Esophagus muscularis mucosa (tissue), 4 donors: ENCODE data around the gene LRFN2. TPM values are rescaled to one million over a fixed set of nuclear protein-coding genes. Genes with fewer than 3 reads are reported as not detected.

Source experiments
- DNase-seq: peaks from one replicate; pipeline ENCODE4 v3.0.0-alpha.2; 2017; ENCODE audit errors: extremely low spot score
- H3K27ac ChIP-seq, 4 donors: fragments of 200-600 bp; sonication (generic); replicated peaks in 1 of 4; 1 replicate in 3 of 4; 2 replicates in 1 of 4; pipeline ENCODE4 v1.5.1; 2016 to 2019; ENCODE audit warnings: mild to moderate bottlenecking in 1 of 4
- H3K27me3 ChIP-seq, 4 donors: fragments of 200-600 bp; sonication (generic); one replicate each; pipeline versions ENCODE4 v1.5.1 to v1.6.0; 2016 to 2019
- H3K36me3 ChIP-seq, 4 donors: fragments of 200-600 bp; sonication (generic); one replicate each; pipeline ENCODE4 v1.5.1; 2016 to 2019
- H3K4me1 ChIP-seq, 4 donors: fragments of 200-600 bp; sonication (generic); one replicate each; pipeline ENCODE4 v1.5.1; 2016 to 2019
- H3K4me3 ChIP-seq, 4 donors: fragments of 200-600 bp; sonication (generic); 1 replicate in 2 of 4; 2 replicates in 2 of 4; pipeline ENCODE4 v1.5.1; 2016 to 2019; ENCODE audit warnings: mild to moderate bottlenecking in 4 of 4, moderate library complexity in 1 of 4
- H3K9me3 ChIP-seq, 4 donors: fragments of 200-600 bp; sonication (generic); 1 replicate in 3 of 4; 2 replicates in 1 of 4; pipeline ENCODE4 v1.5.1; 2016 to 2019
- CTCF ChIP-seq, 3 experiments: fragments of 200-600 bp in 2 of 3; fragments of 450-650 bp in 1 of 3; sonication (generic) in 2 of 3; IDR thresholded peaks; one replicate each; pipeline ENCODE4 v1.5.1; 2017 to 2019; ENCODE audit warnings: antibody characterized with exemption in 3 of 3, mild to moderate bottlenecking in 2 of 3, moderate library complexity in 1 of 3
- EP300 ChIP-seq: sonication (generic); formaldehyde crosslinking; IDR thresholded peaks from one replicate; pipeline ENCODE4 v1.6.1; 2017; ENCODE audit warnings: antibody characterized with exemption
- POLR2A ChIP-seq: fragments of 450-650 bp; IDR thresholded peaks from one replicate; pipeline ENCODE4 v1.6.1; 2017; ENCODE audit warnings: antibody characterized with exemption, moderate library complexity, mild to moderate bottlenecking, low read depth
- POLR2AphosphoS5 ChIP-seq, 2 donors: sonication (generic); formaldehyde crosslinking; IDR thresholded peaks; one replicate each; pipeline ENCODE4 v1.6.1; 2017; ENCODE audit warnings: antibody characterized with exemption in 2 of 2
- WGBS: methylation state at CpG from one replicate; pipeline ENCODE4 v1.1.5; 2018; 5-methylcytosine and 5-hydroxymethylcytosine counted together
- intact Hi-C: fragments of 100-400 bp; cut with DNase I; formaldehyde crosslinking; loops from one replicate; pipeline ENCODE4 v1.15.1; 2023
- total RNA-seq, 4 donors: library from RNA; depleted of rRNA; stranded (reverse); fragments of >200 nt; gene quantifications; one replicate each; pipeline versions ENCODE4 v1.1.0 to v1.2.1, GENCODE V29; 2016

The LRFN2 gene
- total RNA-seq, 4 donors from 2014 or later, result 0.11 TPM; not detected in 3

GRCh38 chr6:40398810-40399477, 188.2 kb downstream of the LRFN2 start:
- Histone ChIP-seq H3K27ac (no peak overlapping the region), H3K27me3 (no peaks in the 10 kb centered on the region), H3K4me1 (peaks cover 0 to 15% (median 8%) of the 10 kb centered on the region in 4 donors), H3K36me3 (no peaks in the 10 kb centered on the region), H3K4me3 (no peak overlapping the region), H3K9me3 (no peaks in the 10 kb centered on the region)
- 87% methylated on average over 6 of the region's 6 CpGs for WGBS
- TF ChIP-seq POLR2AphosphoS5 (IDR thresholded peaks at IDR 0.05) (no peak), EP300 (no peak), CTCF (IDR thresholded peaks at IDR 0.05) (no peak), POLR2A (no peak)
- DNase-seq, result no peak
- intact Hi-C loops, result no loop called here

GRCh38 chr6:40398034-40398691, 189.0 kb downstream of the LRFN2 start:
- Histone ChIP-seq H3K4me3 (no peak overlapping the region), H3K36me3 (no peaks in the 10 kb centered on the region), H3K4me1 (peaks cover 0 to 15% (median 8%) of the 10 kb centered on the region in 4 donors), H3K9me3 (no peaks in the 10 kb centered on the region), H3K27me3 (no peaks in the 10 kb centered on the region), H3K27ac (no peak overlapping the region)
- intact Hi-C loops, result no loop called here
- no peak for TF ChIP-seq POLR2A
- WGBS, result 76% methylated on average over 10 of the region's 11 CpGs
- no peak for DNase-seq

GRCh38 chr6:40397287-40398033, 189.7 kb downstream of the LRFN2 start:
- TF ChIP-seq CTCF (IDR thresholded peaks at IDR 0.05), result no peak
- no peak for TF ChIP-seq EP300
- TF ChIP-seq POLR2A, result no peak
- no peak for TF ChIP-seq POLR2AphosphoS5 (IDR thresholded peaks at IDR 0.05)
- DNase-seq, result no peak
- WGBS, result 94% methylated on average over 6 of the region's 6 CpGs
- no peaks in the 10 kb centered on the region for H3K9me3 ChIP-seq
- peaks cover 0 to 15% (median 8%) of the 10 kb centered on the region in 4 donors for H3K4me1 ChIP-seq
- no peak overlapping the region for H3K27ac ChIP-seq
- no peaks in the 10 kb centered on the region for H3K27me3 ChIP-seq
- H3K36me3 ChIP-seq, result no peaks in the 10 kb centered on the region
- intact Hi-C loops, result no loop called here
- no peak overlapping the region for H3K4me3 ChIP-seq

- no peak for TF ChIP-seq EP300
- TF ChIP-seq POLR2AphosphoS5 (IDR thresholded peaks at IDR 0.05), result no peak
- TF ChIP-seq POLR2A, result no peak
- TF ChIP-seq CTCF (IDR thresholded peaks at IDR 0.05), result no peak
- H3K4me1 ChIP-seq, result peaks cover 0 to 15% (median 8%) of the 10 kb centered on the region in 4 donors
- 63% methylated on average over 2 of the region's 4 CpGs for WGBS
- no peaks in the 10 kb centered on the region for H3K36me3 ChIP-seq
- no peak overlapping the region for H3K27ac ChIP-seq
- peaks cover 0 to 9% (median 0%) of the 10 kb centered on the region in 4 donors for H3K27me3 ChIP-seq
- no peak overlapping the region for H3K4me3 ChIP-seq
- DNase-seq, result no peak
- H3K9me3 ChIP-seq, result no peaks in the 10 kb centered on the region
- intact Hi-C loops, result no loop called here
These were observed 191.5 kb downstream of the LRFN2 start for GRCh38 chr6:40395698-40396076.

GRCh38 chr6:40395066-40395697, 192.0 kb downstream of the LRFN2 start:
- 92% methylated on average over 2 of the region's 5 CpGs for WGBS
- no peak overlapping the region for H3K27ac ChIP-seq
- H3K9me3 ChIP-seq, result no peaks in the 10 kb centered on the region
- no peak overlapping the region for H3K4me3 ChIP-seq
- H3K27me3 ChIP-seq, result peaks cover 0 to 14% (median 0%) of the 10 kb centered on the region in 4 donors
- intact Hi-C loops, result no loop called here
- H3K4me1 ChIP-seq, result peaks cover 0 to 11% (median 6%) of the 10 kb centered on the region in 4 donors
- DNase-seq, result peak; percentile 83
- TF ChIP-seq CTCF (IDR thresholded peaks at IDR 0.05) (no peak), POLR2A (no peak), EP300 (no peak), POLR2AphosphoS5 (IDR thresholded peaks at IDR 0.05) (no peak)
- no peaks in the 10 kb centered on the region for H3K36me3 ChIP-seq
